ENCODE results near the gene SLC8A2. TPM values are rescaled to one million over a fixed set of nuclear protein-coding genes. Genes with fewer than 3 reads are reported as not detected.

SLC8A2 gene
- total and polyA plus RNA-seq, 10 of the 15 experiments (the other 5 are each of a cell fraction or from before 2014, with no cell fraction given) = not detected

GRCh38 chr19:47507924-47508553, 36.3 kb upstream of the SLC8A2 start:
- no TSS peak for BruUV-seq (replicated peaks)
- Histone ChIP-seq H3K4me2 (ENCODE audit: control insufficient read depth, insufficient read depth) (no peak overlapping the region), H3K79me2 (ENCODE audit: control insufficient read depth, insufficient read depth, low read length) (peaks cover 55% of the 10 kb centered on the region), H3K36me3 (ENCODE audit: control insufficient read depth in 2 of 2, insufficient read depth in 2 of 2, low read length in 1 of 2) (peaks cover 18 to 20% of the 10 kb centered on the region in 2 experiments), H3K4me1 (ENCODE audit: control insufficient read depth, insufficient read depth, low read length) (peaks cover 3% of the 10 kb centered on the region), H3K9me3 (replicated peaks; ENCODE audit: control insufficient read depth, insufficient read depth, low read length) (no peaks in the 10 kb centered on the region), H3K27me3 (replicated peaks in 1 of 2; ENCODE audit: control insufficient read depth in 2 of 2, insufficient read depth in 2 of 2, low read length in 1 of 2) (no peaks in the 10 kb centered on the region), H3K9ac (ENCODE audit: control insufficient read depth, insufficient read depth, low read length) (no peak overlapping the region), H3K27ac (ENCODE audit: control insufficient read depth, insufficient read depth) (no peak overlapping the region), H2AFZ (ENCODE audit: control insufficient read depth, low read depth, low read length) (no peak overlapping the region), H3K4me3 (no peak overlapping the region), H4K20me1 (ENCODE audit: control insufficient read depth, insufficient read depth) (no peaks in the 10 kb centered on the region; the same call in 1 of the 2 replicates)
- 74% methylated on average over 11 of the region's 11 CpGs for WGBS (ENCODE audit: insufficient coverage, insufficient replicate concordance, low lambda C conversion rate, missing lambda C conversion rate)
- intact Hi-C loops (cut with micrococcal nuclease; ENCODE audit: unreplicated experiment) = no loop called here
- ChIA-PET POLR2A (no interaction called here), RAD21 (ENCODE audit: unreplicated experiment) (no interaction called here), SMC1A (ENCODE audit: uncharacterized antibody, unreplicated experiment) (no interaction called here), CTCF (interaction anchor here (0.5 to 1.0 kb wide), 4 partner anchors 8 to 207 kb away, joined by 3 to 6 read pairs (median 4); no protein-coding TSS in a partner anchor)
- DNase-seq (ENCODE audit: low read depth, low spot score) (no peak), ATAC-seq (no peak), FAIRE-seq (no peak)
- in situ Hi-C loops (cut with MboI) = no loop called here
- TF ChIP-seq CTCF (IDR thresholded peaks at IDR 0.05 in 2 of 3, conservative IDR thresholded peaks at IDR 0.05 in 1 of 3; ENCODE audit: control insufficient read depth in 2 of 3, extremely low read depth in 1 of 3, insufficient read depth in 1 of 3, low read depth in 3 of 3, low read length in 3 of 3) = no peak
- TF ChIP-seq CEBPZ (IDR thresholded peaks at IDR 0.05; ENCODE audit: low read depth, low read length) = no peak
- TF ChIP-seq CHD1 (IDR thresholded peaks at IDR 0.05; ENCODE audit: low read depth, low read length) = no peak
- no peak for TF ChIP-seq TARDBP (IDR thresholded peaks at IDR 0.05; ENCODE audit: borderline replicate concordance)
- no peak for TF ChIP-seq USF1 (IDR thresholded peaks at IDR 0.05; ENCODE audit: borderline replicate concordance, extremely low read length, insufficient read depth, low read depth, low read length)
- no peak for TF ChIP-seq E2F8 (IDR thresholded peaks at IDR 0.05; ENCODE audit: low read depth, partially characterized antibody)
- no peak for TF ChIP-seq ESRRA (IDR thresholded peaks at IDR 0.05; ENCODE audit: low read length)
- TF ChIP-seq TCF12 (IDR thresholded peaks at IDR 0.05; ENCODE audit: low read depth, low read length) = no peak
- no peak for TF ChIP-seq FOXK2 (IDR thresholded peaks at IDR 0.05)
- TF ChIP-seq SIN3A (IDR thresholded peaks at IDR 0.05; ENCODE audit: low read depth, low read length) = no peak
- no peak for TF ChIP-seq DPF2 (IDR thresholded peaks at IDR 0.05)
- no peak; the same call in 1 of the 2 replicates for TF ChIP-seq POLR2A (IDR thresholded peaks at IDR 0.05; ENCODE audit: low read depth, low read length)
- TF ChIP-seq, protein P1, sequence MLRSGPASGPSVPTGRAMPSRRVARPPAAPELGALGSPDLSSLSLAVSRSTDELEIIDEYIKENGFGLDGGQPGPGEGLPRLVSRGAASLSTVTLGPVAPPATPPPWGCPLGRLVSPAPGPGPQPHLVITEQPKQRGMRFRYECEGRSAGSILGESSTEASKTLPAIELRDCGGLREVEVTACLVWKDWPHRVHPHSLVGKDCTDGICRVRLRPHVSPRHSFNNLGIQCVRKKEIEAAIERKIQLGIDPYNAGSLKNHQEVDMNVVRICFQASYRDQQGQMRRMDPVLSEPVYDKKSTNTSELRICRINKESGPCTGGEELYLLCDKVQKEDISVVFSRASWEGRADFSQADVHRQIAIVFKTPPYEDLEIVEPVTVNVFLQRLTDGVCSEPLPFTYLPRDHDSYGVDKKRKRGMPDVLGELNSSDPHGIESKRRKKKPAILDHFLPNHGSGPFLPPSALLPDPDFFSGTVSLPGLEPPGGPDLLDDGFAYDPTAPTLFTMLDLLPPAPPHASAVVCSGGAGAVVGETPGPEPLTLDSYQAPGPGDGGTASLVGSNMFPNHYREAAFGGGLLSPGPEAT (IDR thresholded peaks at IDR 0.05; ENCODE audit: low read depth) = no peak
- no peak for TF ChIP-seq SMAD5 (IDR thresholded peaks at IDR 0.05; ENCODE audit: low read depth)
